GM12865 (cell line): ENCODE measurements around the gene CATSPERZ.

Experiments used
- DNase-seq: peaks from one replicate; pipeline ENCODE4 v3.0.0; 2010; ENCODE audit warnings: low read depth
- H3K4me3 ChIP-seq: 2 replicates; pipeline ENCODE4 v1.5.1; 2011; ENCODE audit warnings: mild to moderate bottlenecking, low read depth, low read length, control low read depth
- TF ChIP-seq, protein P1 (sequence below): IDR thresholded peaks from 2 replicates; pipeline ENCODE4 v1.5.1; 2011; ENCODE audit warnings: low read length, control low read depth, low read depth, inconsistent platforms; ENCODE audit not compliant: insufficient read depth; ENCODE audit errors: missing control alignments

CATSPERZ gene

DNA sequence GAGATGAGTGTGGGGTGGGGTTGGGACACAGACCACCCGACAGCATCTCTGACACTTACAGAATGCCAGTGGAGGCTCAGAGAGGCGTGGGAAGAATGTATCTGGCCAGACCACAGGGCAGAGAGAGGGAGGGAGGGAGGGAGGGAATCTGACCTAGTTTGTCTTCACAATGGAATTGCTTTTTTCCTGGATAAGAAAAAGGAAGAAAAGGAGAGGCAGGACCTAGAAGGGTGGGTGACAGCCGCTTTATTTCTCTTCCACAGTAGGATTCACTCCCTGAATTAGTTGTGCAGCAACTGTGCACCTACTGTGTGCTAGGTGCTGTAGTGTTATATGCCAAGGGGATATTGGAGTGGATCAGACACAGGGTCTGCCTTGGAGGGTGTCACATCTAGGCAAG, 5.4 kb upstream of the CATSPERZ start:
- TF ChIP-seq, protein P1, sequence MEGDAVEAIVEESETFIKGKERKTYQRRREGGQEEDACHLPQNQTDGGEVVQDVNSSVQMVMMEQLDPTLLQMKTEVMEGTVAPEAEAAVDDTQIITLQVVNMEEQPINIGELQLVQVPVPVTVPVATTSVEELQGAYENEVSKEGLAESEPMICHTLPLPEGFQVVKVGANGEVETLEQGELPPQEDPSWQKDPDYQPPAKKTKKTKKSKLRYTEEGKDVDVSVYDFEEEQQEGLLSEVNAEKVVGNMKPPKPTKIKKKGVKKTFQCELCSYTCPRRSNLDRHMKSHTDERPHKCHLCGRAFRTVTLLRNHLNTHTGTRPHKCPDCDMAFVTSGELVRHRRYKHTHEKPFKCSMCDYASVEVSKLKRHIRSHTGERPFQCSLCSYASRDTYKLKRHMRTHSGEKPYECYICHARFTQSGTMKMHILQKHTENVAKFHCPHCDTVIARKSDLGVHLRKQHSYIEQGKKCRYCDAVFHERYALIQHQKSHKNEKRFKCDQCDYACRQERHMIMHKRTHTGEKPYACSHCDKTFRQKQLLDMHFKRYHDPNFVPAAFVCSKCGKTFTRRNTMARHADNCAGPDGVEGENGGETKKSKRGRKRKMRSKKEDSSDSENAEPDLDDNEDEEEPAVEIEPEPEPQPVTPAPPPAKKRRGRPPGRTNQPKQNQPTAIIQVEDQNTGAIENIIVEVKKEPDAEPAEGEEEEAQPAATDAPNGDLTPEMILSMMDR: no peak
- no peak for DNase-seq
- H3K4me3 ChIP-seq: no peak overlapping the region

DNA sequence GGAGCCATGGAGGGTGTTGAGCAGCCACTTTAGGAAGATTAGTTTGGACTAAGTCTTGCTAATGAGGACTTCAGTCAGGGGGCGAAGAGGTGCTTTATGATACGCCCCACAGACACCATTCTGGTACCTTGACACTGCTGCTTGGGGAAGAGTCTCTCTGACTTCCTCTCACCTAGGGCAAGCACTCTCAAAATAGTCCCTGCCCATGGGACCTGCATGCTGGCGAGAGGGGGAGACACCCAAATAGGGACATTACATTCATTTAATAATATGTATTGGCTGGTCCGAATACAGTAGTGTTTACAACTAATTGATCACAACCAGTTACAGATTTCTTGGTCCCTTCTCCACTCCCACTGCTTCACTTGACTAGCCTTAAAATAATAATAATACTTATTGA, 4.4 kb upstream of the CATSPERZ start:
- no peak overlapping the region for H3K4me3 ChIP-seq
- TF ChIP-seq, protein P1: no peak
- no peak for DNase-seq

DNA sequence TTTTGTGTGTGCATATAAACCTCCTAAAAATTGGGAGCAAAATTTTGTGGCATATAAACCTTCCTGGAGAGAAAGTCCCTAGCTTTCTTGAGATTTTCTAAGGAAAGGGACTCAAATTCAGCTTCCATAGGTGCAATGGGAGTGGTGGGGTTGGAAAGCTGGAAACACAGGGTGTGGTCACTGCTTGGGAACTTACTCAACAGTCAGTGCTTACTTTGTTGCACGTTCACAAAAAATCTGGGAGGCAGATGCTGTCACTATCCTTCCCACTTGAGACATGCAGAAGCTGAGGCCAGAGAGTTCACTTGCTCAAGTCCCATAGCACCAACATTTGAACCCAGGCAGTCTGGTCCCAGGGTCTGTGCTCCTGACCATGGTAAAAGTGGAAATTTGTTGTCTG, 3.9 kb upstream of the CATSPERZ start:
- TF ChIP-seq, protein P1: no peak
- DNase-seq: no peak

DNA sequence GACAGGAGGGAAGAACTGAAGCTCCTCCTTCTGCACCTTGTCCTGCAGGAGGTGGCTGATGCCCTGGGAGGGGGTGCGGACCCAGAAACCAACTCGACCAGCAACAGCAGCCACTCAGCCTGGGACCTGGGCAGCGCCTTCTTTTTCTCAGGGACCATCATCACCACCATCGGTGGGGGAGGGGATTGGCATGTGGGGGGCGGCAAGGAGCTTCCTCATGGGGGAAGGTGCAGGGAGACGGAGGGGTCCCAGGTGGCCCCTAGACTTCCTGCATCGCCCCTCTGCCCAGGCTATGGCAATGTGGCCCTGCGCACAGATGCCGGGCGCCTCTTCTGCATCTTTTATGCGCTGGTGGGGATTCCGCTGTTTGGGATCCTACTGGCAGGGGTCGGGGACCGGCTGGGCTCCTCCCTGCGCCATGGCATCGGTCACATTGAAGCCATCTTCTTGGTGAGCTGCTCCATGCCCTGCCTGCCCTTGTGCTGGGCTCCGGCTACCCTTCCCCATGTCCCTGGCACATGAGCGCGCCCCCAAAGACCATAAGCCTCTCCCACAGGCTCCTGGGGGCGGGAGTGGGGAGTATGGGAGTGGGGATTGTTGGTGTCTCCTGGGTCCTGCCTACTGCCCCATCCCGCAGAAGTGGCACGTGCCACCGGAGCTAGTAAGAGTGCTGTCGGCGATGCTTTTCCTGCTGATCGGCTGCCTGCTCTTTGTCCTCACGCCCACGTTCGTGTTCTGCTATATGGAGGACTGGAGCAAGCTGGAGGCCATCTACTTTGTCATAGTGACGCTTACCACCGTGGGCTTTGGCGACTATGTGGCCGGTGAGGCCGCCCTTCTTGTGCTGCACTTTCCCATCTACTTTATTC, 3.1 kb upstream of the CATSPERZ start:
- H3K4me3 ChIP-seq: no peak overlapping the region
- TF ChIP-seq, protein P1: no peak
- no peak for DNase-seq

More for the DNA sequence above, 3.9 kb upstream of the CATSPERZ start:
- H3K4me3 ChIP-seq: no peak overlapping the region

- TF ChIP-seq, protein P1: no peak
- DNase-seq: no peak
Observed at GRCh38 chr11:64297699-64298358, 2.3 kb upstream of the CATSPERZ start.

DNA sequence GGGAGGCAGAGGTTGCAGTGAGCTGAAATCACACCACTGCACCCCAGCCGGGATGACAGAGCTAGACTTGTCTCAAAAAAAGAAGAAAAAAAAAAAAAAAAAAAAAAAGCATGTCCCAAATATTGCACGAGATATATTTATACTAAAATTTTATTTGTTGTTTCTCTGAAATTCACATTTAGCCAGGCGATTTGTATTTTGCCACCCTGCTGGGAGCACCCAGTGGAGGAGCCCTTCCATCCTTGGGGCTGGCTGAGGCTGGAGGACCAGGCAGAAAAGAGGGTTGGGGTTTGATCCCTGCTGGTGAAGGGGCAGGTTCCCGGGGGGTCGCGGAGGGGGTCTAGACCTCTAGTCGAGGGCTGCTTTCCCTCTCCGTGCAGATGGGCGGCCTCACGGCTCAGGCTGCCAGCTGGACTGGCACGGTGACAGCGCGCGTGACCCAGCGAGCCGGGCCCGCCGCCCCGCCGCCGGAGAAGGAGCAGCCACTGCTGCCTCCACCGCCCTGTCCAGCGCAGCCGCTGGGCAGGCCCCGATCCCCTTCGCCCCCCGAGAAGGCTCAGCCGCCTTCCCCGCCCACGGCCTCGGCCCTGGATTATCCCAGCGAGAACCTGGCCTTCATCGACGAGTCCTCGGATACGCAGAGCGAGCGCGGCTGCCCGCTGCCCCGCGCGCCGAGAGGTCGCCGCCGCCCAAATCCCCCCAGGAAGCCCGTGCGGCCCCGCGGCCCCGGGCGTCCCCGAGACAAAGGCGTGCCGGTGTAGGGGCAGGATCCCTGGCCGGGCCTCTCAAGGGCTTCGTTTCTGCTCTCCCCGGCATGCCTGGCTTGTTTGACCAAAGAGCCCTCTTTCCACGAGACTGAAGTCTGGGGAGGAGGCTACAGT, 952 bp upstream of the CATSPERZ start:
- no peak overlapping the region for H3K4me3 ChIP-seq
- DNase-seq: no peak
- TF ChIP-seq, protein P1: no peak

More at GRCh38 chr11:64297699-64298358, 2.3 kb upstream of the CATSPERZ start:
- no peak overlapping the region for H3K4me3 ChIP-seq
